Loucy (cell line): ENCODE data around the gene LIME1.

Experiments used
- CTCF ChIP-seq: fragments of 200-600 bp; sonication (generic); conservative IDR thresholded peaks from 2 replicates; pipeline ENCODE4 v1.5.1; 2014; ENCODE audit warnings: mild to moderate bottlenecking, antibody characterized with exemption, low read length
- EZH2phosphoT487 ChIP-seq: fragments of 200-600 bp; IDR thresholded peaks from 2 replicates; pipeline ENCODE4 v1.6.1; 2018; ENCODE audit warnings: antibody characterized with exemption, mild to moderate bottlenecking, moderate library complexity, borderline replicate concordance

GRCh38 chr20:63751471-63752271 lies 15.2 kb downstream of the LIME1 start:
- TF ChIP-seq CTCF, result no peak
- no peak for TF ChIP-seq EZH2phosphoT487
